Natural killer cell (primary cell): ENCODE results near the gene CYYR1. TPM values are rescaled to one million over a fixed set of nuclear protein-coding genes. Genes with fewer than 3 reads are reported as not detected.

Source experiments
- ATAC-seq, 3 donors: fragments of 150-1000 bp in 2 of 3; fragments of 200-7000 bp in 1 of 3; cut with Tn5 transposase; 1 replicate in 1 of 3; 2 replicates in 2 of 3; pipeline ENCODE4 v1.10.0; 2021; ENCODE audit warnings: mild to moderate bottlenecking in 2 of 3, moderate library complexity in 2 of 3
- DNase-seq, 2 donors: peaks; one replicate each; pipeline versions ENCODE4 v3.0.0 to v3.0.0-alpha.2; 2013 to 2021; ENCODE audit warnings: mixed read lengths in 1 of 2
- H3K27ac ChIP-seq: one replicate; pipeline ENCODE4 v1.5.1; 2013; ENCODE audit warnings: mild to moderate bottlenecking, low read length
- H3K27me3 ChIP-seq: one replicate; pipeline ENCODE4 v1.6.1; 2013; ENCODE audit warnings: low read length; ENCODE audit not compliant: control insufficient read depth, insufficient read depth
- H3K36me3 ChIP-seq: one replicate; pipeline ENCODE4 v1.6.1; 2013; ENCODE audit warnings: low read length; ENCODE audit not compliant: control insufficient read depth, insufficient read depth
- H3K4me1 ChIP-seq: one replicate; pipeline ENCODE4 v1.6.1; 2013; ENCODE audit warnings: low read length; ENCODE audit not compliant: control insufficient read depth, insufficient read depth
- H3K4me3 ChIP-seq: one replicate; pipeline ENCODE4 v1.5.1; 2013; ENCODE audit warnings: low read length
- H3K9me3 ChIP-seq: one replicate; pipeline ENCODE4 v1.6.1; 2013; ENCODE audit warnings: low read length; ENCODE audit not compliant: control insufficient read depth, insufficient read depth
- H3K27ac Mint-ChIP-seq, 2 donors: one replicate each; pipeline ENCODE4 v1.8.0; 2022; ENCODE audit warnings: mild to moderate bottlenecking in 2 of 2, mixed read lengths in 2 of 2, moderate library complexity in 1 of 2
- H3K27me3 Mint-ChIP-seq, 2 donors: one replicate each; pipeline ENCODE4 v1.8.0; 2022; ENCODE audit warnings: low read depth in 2 of 2, mixed read lengths in 2 of 2
- H3K36me3 Mint-ChIP-seq: one replicate; pipeline ENCODE4 v1.8.0; 2022; ENCODE audit warnings: mixed read lengths
- H3K4me1 Mint-ChIP-seq, 2 donors: one replicate each; pipeline ENCODE4 v1.8.0; 2022; ENCODE audit warnings: mixed read lengths in 2 of 2
- H3K4me3 Mint-ChIP-seq: one replicate; pipeline ENCODE4 v1.8.0; 2022; ENCODE audit warnings: mild to moderate bottlenecking, moderate library complexity, mixed read lengths
- H3K9me3 Mint-ChIP-seq, 2 donors: one replicate each; pipeline ENCODE4 v1.8.0; 2022; ENCODE audit warnings: mixed read lengths in 2 of 2
- CTCF ChIP-seq: fragments of 200-600 bp; IDR thresholded peaks from one replicate; pipeline ENCODE4 v1.8.0; 2022; ENCODE audit warnings: antibody characterized with exemption
- WGBS: methylation state at CpG from one replicate; pipeline ENCODE4 v1.1.7; 2013; ENCODE audit warnings: missing lambda C conversion rate; ENCODE audit not compliant: insufficient coverage; 5-methylcytosine and 5-hydroxymethylcytosine counted together
- intact Hi-C: fragments of 100-400 bp; cut with micrococcal nuclease; formaldehyde crosslinking; loops from one replicate; pipeline ENCODE4 v1.14.2; 2022
- total RNA-seq, 4 donors: library from RNA; stranded (reverse); fragments of 120-200 nt in 1 of 4; gene quantifications; one replicate each; pipeline versions ENCODE4 v1.2.3 to v1.2.4, GENCODE V29; 2013 to 2022

CYYR1 gene
- total RNA-seq, 3 donors from 2014 or later (not counting 1 experiment from before 2014, with no cell fraction given) = not detected

GRCh38 chr21:26437326-26438009 lies 135.6 kb downstream of the CYYR1 start:
- Mint-ChIP-seq H3K9me3 (peaks cover 0 to 4% of the 10 kb centered on the region in 2 donors), H3K27me3 (peaks cover 0 to 4% of the 10 kb centered on the region in 2 donors), H3K27ac (no peak overlapping the region), H3K4me3 (no peak overlapping the region), H3K4me1 (no peaks in the 10 kb centered on the region), H3K36me3 (no peaks in the 10 kb centered on the region)
- Histone ChIP-seq H3K4me1 (no peaks in the 10 kb centered on the region), H3K27me3 (no peaks in the 10 kb centered on the region), H3K36me3 (no peaks in the 10 kb centered on the region), H3K9me3 (no peaks in the 10 kb centered on the region), H3K4me3 (no peak overlapping the region), H3K27ac (no peak overlapping the region)
- no peak for TF ChIP-seq CTCF
- DNase-seq (no peak), ATAC-seq (no peak)
- 77% methylated on average over 1 of the region's 1 CpG for WGBS
- intact Hi-C loops = no loop called here

GRCh38 chr21:26433386-26433785 lies 139.7 kb downstream of the CYYR1 start:
- Histone ChIP-seq H3K9me3 (no peaks in the 10 kb centered on the region), H3K4me3 (no peak overlapping the region), H3K36me3 (no peaks in the 10 kb centered on the region), H3K27me3 (no peaks in the 10 kb centered on the region), H3K4me1 (no peaks in the 10 kb centered on the region), H3K27ac (no peak overlapping the region)
- no peaks in the 10 kb centered on the region for H3K36me3 Mint-ChIP-seq
- H3K9me3 Mint-ChIP-seq = peaks cover 0 to 4% of the 10 kb centered on the region in 2 donors
- ATAC-seq (no peak), DNase-seq (no peak)
- peaks cover 0 to 4% of the 10 kb centered on the region in 2 donors for H3K27me3 Mint-ChIP-seq
- H3K27ac Mint-ChIP-seq = no peak overlapping the region
- no peak overlapping the region for H3K4me3 Mint-ChIP-seq
- H3K4me1 Mint-ChIP-seq = no peaks in the 10 kb centered on the region
- WGBS = 85% methylated on average over 1 of the region's 1 CpG
- TF ChIP-seq CTCF = no peak
- intact Hi-C loops = no loop called here

- H3K4me3 Mint-ChIP-seq = no peak overlapping the region
- ATAC-seq = no peak
- H3K27ac Mint-ChIP-seq = no peak overlapping the region
- intact Hi-C loops = no loop called here
- no peaks in the 10 kb centered on the region for H3K4me1 Mint-ChIP-seq
- DNase-seq = no peak
- no peaks in the 10 kb centered on the region for H3K36me3 Mint-ChIP-seq
- no peak for TF ChIP-seq CTCF
- peaks cover 0 to 4% of the 10 kb centered on the region in 2 donors for H3K9me3 Mint-ChIP-seq
- 25% methylated on average over 4 of the region's 5 CpGs for WGBS
- H3K27me3 Mint-ChIP-seq = no peaks in the 10 kb centered on the region
- no peak overlapping the region for H3K4me3 ChIP-seq
- no peaks in the 10 kb centered on the region for H3K27me3 ChIP-seq
- H3K9me3 ChIP-seq = no peaks in the 10 kb centered on the region
- H3K4me1 ChIP-seq = no peaks in the 10 kb centered on the region
- no peak overlapping the region for H3K27ac ChIP-seq
- no peaks in the 10 kb centered on the region for H3K36me3 ChIP-seq
Measured at GRCh38 chr21:26432410-26432809, 140.7 kb downstream of the CYYR1 start.

GRCh38 chr21:26425576-26425975 lies 147.5 kb downstream of the CYYR1 start:
- Histone ChIP-seq H3K4me3 (no peak overlapping the region), H3K27ac (no peak overlapping the region), H3K9me3 (no peaks in the 10 kb centered on the region), H3K4me1 (no peaks in the 10 kb centered on the region), H3K36me3 (no peaks in the 10 kb centered on the region), H3K27me3 (no peaks in the 10 kb centered on the region)
- WGBS = 92% methylated on average over 3 of the region's 3 CpGs
- Mint-ChIP-seq H3K4me3 (no peak overlapping the region), H3K36me3 (no peaks in the 10 kb centered on the region), H3K9me3 (peaks cover 0 to 2% of the 10 kb centered on the region in 2 donors), H3K4me1 (no peaks in the 10 kb centered on the region), H3K27me3 (no peaks in the 10 kb centered on the region), H3K27ac (no peak overlapping the region)
- TF ChIP-seq CTCF = no peak
- intact Hi-C loops = no loop called here
- no peak for ATAC-seq
- DNase-seq = no peak
